Fibroblast of lung (primary cell): ENCODE data around the gene PLXNA2. TPM values are rescaled to one million over a fixed set of nuclear protein-coding genes. Genes with fewer than 3 reads are reported as not detected.

Experiments
- DNase-seq, 2 donors: peaks; one replicate each; pipeline versions ENCODE4 v3.0.0 to v3.0.0-alpha.2; 2010; ENCODE audit warnings: low read depth in 2 of 2
- H2AFZ ChIP-seq: 2 replicates; pipeline ENCODE4 v1.5.1; 2012; ENCODE audit warnings: low read length, control low read depth, inconsistent platforms
- H3K27ac ChIP-seq: 2 replicates; pipeline ENCODE4 v1.5.1; 2011; ENCODE audit warnings: low read length, control low read depth; ENCODE audit not compliant: insufficient read depth
- H3K27me3 ChIP-seq: 2 replicates; pipeline ENCODE4 v1.5.1; 2011; ENCODE audit warnings: mild to moderate bottlenecking, low read length; ENCODE audit not compliant: control insufficient read depth, insufficient read depth
- H3K36me3 ChIP-seq: 2 replicates; pipeline ENCODE4 v1.5.1; 2011; ENCODE audit warnings: low read length; ENCODE audit not compliant: control insufficient read depth, insufficient read depth
- H3K4me1 ChIP-seq: 2 replicates; pipeline ENCODE4 v1.5.1; 2011; ENCODE audit warnings: low read length; ENCODE audit not compliant: control insufficient read depth, insufficient read depth; ENCODE audit errors: extremely low read depth
- H3K4me2 ChIP-seq: 2 replicates; pipeline ENCODE4 v1.5.1; 2011; ENCODE audit warnings: low read length, control low read depth; ENCODE audit not compliant: insufficient read depth; ENCODE audit errors: extremely low read depth
- H3K4me3 ChIP-seq, 4 experiments: fragments of 200-600 bp in 1 of 4; sonication (generic) in 1 of 4; replicated peaks in 1 of 4; 2 replicates each; pipeline ENCODE4 v1.5.1; 2011 to 2016; ENCODE audit warnings: low read length in 4 of 4, low read depth in 3 of 4, mild to moderate bottlenecking in 3 of 4, control low read depth in 2 of 4, inconsistent platforms in 1 of 4, mixed read lengths in 1 of 4; ENCODE audit not compliant: insufficient read depth in 1 of 4; ENCODE audit errors: control extremely low read depth in 1 of 4
- H3K79me2 ChIP-seq: 2 replicates; pipeline ENCODE4 v1.5.1; 2012; ENCODE audit warnings: mild to moderate bottlenecking, low read length, inconsistent platforms; ENCODE audit not compliant: control insufficient read depth, insufficient read depth
- H3K9ac ChIP-seq: 2 replicates; pipeline ENCODE4 v1.5.1; 2011; ENCODE audit warnings: mild to moderate bottlenecking, low read length, control low read depth; ENCODE audit not compliant: insufficient read depth
- H3K9me3 ChIP-seq: 2 replicates; pipeline ENCODE4 v1.5.1; 2012; ENCODE audit warnings: low read depth, low read length; ENCODE audit not compliant: control insufficient read depth, insufficient read depth
- H4K20me1 ChIP-seq: 2 replicates; pipeline ENCODE4 v1.5.1; 2011; ENCODE audit warnings: low read length; ENCODE audit not compliant: control insufficient read depth, insufficient read depth; ENCODE audit errors: extremely low read depth
- EZH2 ChIP-seq: IDR thresholded peaks from 2 replicates; pipeline ENCODE4 v1.5.1; 2012; ENCODE audit warnings: low read length, control low read depth, mild to moderate bottlenecking; ENCODE audit errors: missing control alignments
- polyA plus RNA-seq, 2 donors: library from polyadenylated mRNA; depleted of rRNA in 1 of 2; stranded (reverse) in 1 of 2; unstranded in 1 of 2; fragments of >200 nt; gene quantifications; 2 replicates each; pipeline ENCODE4 v1.2.1, GENCODE V29; 2011 to 2012; ENCODE audit warnings: missing spikeins in 1 of 2
- total RNA-seq: library from RNA; depleted of rRNA; stranded (reverse); fragments of >200 nt; gene quantifications from 2 replicates; pipeline ENCODE4 v1.2.1, GENCODE V29; 2014
- TF ChIP-seq, protein P1 (sequence below), 2 donors: IDR thresholded peaks in 1 of 2; conservative IDR thresholded peaks in 1 of 2; 1 replicate in 1 of 2; 2 replicates in 1 of 2; pipeline ENCODE4 v1.5.1; 2011 to 2012; ENCODE audit warnings: low read length in 2 of 2, control low read depth in 1 of 2, inconsistent platforms in 1 of 2, low read depth in 1 of 2, mild to moderate bottlenecking in 1 of 2

PLXNA2 gene
- total and polyA plus RNA-seq, 2 donors (not counting 1 experiment from before 2014, with no cell fraction given), result 0.43 to 2.0 TPM

DNA sequence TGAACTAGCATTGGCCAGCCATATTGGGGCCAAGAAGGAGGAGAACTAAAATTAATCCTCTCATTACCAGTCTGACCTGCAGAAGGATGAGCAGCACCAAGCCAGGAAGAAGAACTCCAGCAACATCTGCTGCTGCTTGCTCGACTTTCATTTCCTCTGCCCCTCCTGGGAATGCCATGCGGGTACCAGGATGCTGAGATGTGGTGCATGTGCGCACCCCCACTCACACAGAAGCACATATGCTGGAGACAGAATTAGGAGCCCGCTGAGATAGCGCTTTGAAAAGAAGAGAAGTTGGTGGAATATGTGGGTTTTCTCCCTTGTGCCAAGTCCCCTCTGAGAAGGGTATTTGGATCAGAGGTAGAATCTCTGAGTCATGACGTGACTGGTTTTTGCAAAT, 70.4 kb downstream of the PLXNA2 start:
- H3K36me3 ChIP-seq, result no peaks in the 10 kb centered on the region
- peaks cover 6% of the 10 kb centered on the region for H3K4me1 ChIP-seq
- H3K4me2 ChIP-seq, result no peak overlapping the region
- no peaks in the 10 kb centered on the region for H3K9me3 ChIP-seq
- H3K27me3 ChIP-seq, result no peaks in the 10 kb centered on the region
- no peaks in the 10 kb centered on the region for H3K79me2 ChIP-seq
- no peak overlapping the region for H3K9ac ChIP-seq
- no peaks in the 10 kb centered on the region for H4K20me1 ChIP-seq
- H2AFZ ChIP-seq, result no peak overlapping the region
- TF ChIP-seq, protein P1, sequence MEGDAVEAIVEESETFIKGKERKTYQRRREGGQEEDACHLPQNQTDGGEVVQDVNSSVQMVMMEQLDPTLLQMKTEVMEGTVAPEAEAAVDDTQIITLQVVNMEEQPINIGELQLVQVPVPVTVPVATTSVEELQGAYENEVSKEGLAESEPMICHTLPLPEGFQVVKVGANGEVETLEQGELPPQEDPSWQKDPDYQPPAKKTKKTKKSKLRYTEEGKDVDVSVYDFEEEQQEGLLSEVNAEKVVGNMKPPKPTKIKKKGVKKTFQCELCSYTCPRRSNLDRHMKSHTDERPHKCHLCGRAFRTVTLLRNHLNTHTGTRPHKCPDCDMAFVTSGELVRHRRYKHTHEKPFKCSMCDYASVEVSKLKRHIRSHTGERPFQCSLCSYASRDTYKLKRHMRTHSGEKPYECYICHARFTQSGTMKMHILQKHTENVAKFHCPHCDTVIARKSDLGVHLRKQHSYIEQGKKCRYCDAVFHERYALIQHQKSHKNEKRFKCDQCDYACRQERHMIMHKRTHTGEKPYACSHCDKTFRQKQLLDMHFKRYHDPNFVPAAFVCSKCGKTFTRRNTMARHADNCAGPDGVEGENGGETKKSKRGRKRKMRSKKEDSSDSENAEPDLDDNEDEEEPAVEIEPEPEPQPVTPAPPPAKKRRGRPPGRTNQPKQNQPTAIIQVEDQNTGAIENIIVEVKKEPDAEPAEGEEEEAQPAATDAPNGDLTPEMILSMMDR (conservative IDR thresholded peaks at IDR 0.05 in 1 of 2, IDR thresholded peaks at IDR 0.05 in 1 of 2; ENCODE audit: low read depth in 1 of 2, low read length in 2 of 2), result no peak
- no peak for TF ChIP-seq EZH2
- H3K27ac ChIP-seq, result no peak overlapping the region
- DNase-seq, result peak in 1 of 2 donors; percentile 43
- H3K4me3 ChIP-seq, result no peak overlapping the region

DNA sequence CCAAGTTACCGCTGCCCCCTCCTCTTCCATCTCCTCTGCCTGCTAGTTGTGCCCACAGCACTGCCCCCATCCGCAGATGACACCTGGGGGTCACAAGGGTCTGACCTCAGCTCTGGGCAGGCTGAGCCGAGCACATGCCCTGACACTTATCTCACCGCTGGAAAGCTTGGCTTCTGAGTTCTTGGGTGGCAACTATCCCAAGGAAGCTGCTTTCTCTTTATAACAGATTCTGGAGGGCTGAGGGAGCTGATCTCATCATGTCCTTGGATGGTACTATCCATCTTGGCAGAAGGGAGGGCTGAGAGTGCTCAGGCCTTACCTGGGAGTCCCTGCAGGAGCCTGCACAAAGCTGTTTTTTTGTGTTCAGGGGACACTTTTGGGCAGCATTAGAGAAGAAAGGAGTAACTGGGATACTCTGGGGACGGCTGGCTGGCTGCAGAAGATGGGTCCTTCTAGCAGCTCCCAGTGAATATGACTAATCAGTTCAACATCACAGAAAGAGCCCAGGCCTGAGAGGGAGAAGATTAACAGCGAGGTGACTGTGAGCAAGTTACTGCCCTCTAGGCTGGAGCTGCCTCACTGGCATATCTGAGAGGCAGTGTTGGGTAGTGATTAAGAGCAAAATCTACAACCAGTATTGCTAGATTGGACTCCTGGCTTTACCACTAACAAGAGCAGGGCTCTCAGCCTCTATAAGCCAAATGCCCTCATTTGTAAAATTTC, 71.6 kb downstream of the PLXNA2 start:
- H3K27me3 ChIP-seq, result no peaks in the 10 kb centered on the region
- no peak overlapping the region for H3K9ac ChIP-seq
- H3K4me3 ChIP-seq, result no peak overlapping the region
- no peak overlapping the region for H2AFZ ChIP-seq
- H3K27ac ChIP-seq, result no peak overlapping the region
- H3K4me1 ChIP-seq, result peaks cover 6% of the 10 kb centered on the region
- H3K9me3 ChIP-seq, result no peaks in the 10 kb centered on the region
- H3K36me3 ChIP-seq, result no peaks in the 10 kb centered on the region
- no peak overlapping the region for H3K4me2 ChIP-seq
- peak in 1 of 2 donors; percentile 39 for DNase-seq
- no peaks in the 10 kb centered on the region for H3K79me2 ChIP-seq
- H4K20me1 ChIP-seq, result no peaks in the 10 kb centered on the region
- TF ChIP-seq EZH2, result no peak
- TF ChIP-seq, protein P1 (conservative IDR thresholded peaks at IDR 0.05 in 1 of 2, IDR thresholded peaks at IDR 0.05 in 1 of 2; ENCODE audit: low read depth in 1 of 2, low read length in 2 of 2), result no peak

DNA sequence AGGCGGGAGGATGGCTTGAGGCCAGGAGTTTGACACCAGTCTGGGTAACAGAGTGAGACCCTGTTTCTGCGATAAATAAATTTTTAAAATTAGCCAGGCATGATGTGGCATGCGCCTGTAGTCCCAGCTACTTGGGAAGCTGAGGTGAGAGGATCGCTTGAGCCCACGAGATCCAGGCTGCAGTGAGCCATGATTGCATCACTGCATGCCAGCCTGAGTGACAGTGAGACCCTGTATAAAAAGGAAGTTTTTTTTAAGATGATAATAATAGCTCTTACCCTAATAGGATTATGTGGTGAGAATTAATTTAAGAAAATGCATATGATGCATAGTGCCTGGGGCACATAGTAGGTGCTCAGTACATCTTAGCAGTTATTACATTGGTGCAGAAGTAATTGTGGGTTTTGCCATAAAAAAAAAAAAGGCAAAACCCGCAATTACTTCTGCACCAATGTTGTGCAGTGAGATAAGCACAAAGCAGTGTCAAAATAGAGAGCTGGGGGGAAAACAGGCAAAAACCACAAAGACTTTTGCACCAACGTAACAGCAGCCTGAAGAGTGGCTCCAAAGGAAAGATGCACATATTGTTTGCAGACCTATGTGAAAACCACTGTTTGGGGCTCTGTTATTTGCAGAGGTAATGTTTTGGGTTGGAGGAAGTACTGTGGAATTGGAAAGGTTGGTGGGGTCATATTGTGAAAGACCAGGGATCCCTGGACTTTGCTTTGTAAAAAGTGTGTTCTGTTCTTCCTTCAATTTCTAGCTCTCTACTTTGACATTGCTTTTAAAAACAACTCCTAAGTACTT, 72.4 kb downstream of the PLXNA2 start:
- H3K79me2 ChIP-seq, result no peaks in the 10 kb centered on the region
- TF ChIP-seq, protein P1 (conservative IDR thresholded peaks at IDR 0.05 in 1 of 2, IDR thresholded peaks at IDR 0.05 in 1 of 2; ENCODE audit: low read depth in 1 of 2, low read length in 2 of 2), result no peak
- no peak for TF ChIP-seq EZH2
- H3K27ac ChIP-seq, result no peak overlapping the region
- H3K4me2 ChIP-seq, result no peak overlapping the region
- H4K20me1 ChIP-seq, result no peaks in the 10 kb centered on the region
- DNase-seq, result no peak
- H3K4me1 ChIP-seq, result peaks cover 6% of the 10 kb centered on the region
- H2AFZ ChIP-seq, result no peak overlapping the region
- no peaks in the 10 kb centered on the region for H3K9me3 ChIP-seq
- H3K4me3 ChIP-seq, result no peak overlapping the region
- H3K36me3 ChIP-seq, result no peaks in the 10 kb centered on the region
- no peak overlapping the region for H3K9ac ChIP-seq
- no peaks in the 10 kb centered on the region for H3K27me3 ChIP-seq
